ENCODE measurements around the gene PLD4. TPM values are rescaled to one million over a fixed set of nuclear protein-coding genes. Genes with fewer than 3 reads are reported as not detected.

PLD4 gene
- total and polyA plus RNA-seq, 2 experiments from 2014 or later: not detected

DNA sequence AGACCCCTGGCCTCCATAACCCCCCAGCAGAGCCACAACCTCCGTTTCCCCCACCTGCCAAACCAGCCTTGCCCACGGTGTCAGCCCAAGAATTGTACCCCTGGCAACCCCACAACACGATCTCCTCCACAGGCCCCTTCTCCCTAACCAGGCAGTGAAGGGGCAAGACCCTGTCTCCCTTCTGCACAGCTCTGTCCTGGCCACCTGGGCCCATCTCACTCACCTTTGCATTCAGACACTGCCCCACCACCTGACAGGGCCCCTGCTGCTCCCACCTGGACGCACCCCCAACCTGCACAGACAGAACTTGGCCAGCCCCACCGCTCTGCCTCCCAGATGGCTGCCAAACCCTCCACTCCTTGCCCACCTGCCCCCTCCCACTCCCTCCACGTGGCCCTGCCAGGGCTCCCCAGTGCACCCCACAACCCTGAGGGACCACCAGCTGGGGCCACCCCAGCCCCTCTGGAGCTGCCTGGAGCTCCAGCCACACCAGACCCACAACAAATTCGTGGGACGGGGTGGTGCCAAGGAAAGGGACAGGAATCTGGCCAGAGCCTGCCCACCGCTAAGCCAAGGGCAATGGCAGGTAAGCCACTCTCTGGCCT lies 41.7 kb downstream of the PLD4 start:
- Histone ChIP-seq H4K20me1 (replicated peaks; ENCODE audit: insufficient read depth) (no peaks in the 10 kb centered on the region), H3K4me2 (no peak overlapping the region), H2AFZ (no peak overlapping the region), H3K4me1 (ENCODE audit: insufficient read depth) (peaks cover 13% of the 10 kb centered on the region; the same call in 1 of the 2 replicates), H3K27me3 (ENCODE audit: insufficient read depth) (no peaks in the 10 kb centered on the region), H3K9me2 (ENCODE audit: insufficient read depth) (no peaks in the 10 kb centered on the region), H3K4me3 (no peak overlapping the region), H3K79me2 (replicated peaks; ENCODE audit: insufficient read depth) (no peaks in the 10 kb centered on the region), H3F3A (replicated peaks; ENCODE audit: low read depth) (no peaks in the 10 kb centered on the region), H3K27ac (ENCODE audit: low read depth) (no peak overlapping the region), H3K36me3 (ENCODE audit: insufficient read depth) (no peaks in the 10 kb centered on the region)
- ATAC-seq (no peak), DNase-seq (ENCODE audit: low spot score) (no peak)
- H3K4me3 Mint-ChIP-seq: no peak overlapping the region
- H3K4me1 Mint-ChIP-seq: peaks cover 10% of the 10 kb centered on the region; the same call in 2 of the 3 replicates
- TF ChIP-seq, protein P1, sequence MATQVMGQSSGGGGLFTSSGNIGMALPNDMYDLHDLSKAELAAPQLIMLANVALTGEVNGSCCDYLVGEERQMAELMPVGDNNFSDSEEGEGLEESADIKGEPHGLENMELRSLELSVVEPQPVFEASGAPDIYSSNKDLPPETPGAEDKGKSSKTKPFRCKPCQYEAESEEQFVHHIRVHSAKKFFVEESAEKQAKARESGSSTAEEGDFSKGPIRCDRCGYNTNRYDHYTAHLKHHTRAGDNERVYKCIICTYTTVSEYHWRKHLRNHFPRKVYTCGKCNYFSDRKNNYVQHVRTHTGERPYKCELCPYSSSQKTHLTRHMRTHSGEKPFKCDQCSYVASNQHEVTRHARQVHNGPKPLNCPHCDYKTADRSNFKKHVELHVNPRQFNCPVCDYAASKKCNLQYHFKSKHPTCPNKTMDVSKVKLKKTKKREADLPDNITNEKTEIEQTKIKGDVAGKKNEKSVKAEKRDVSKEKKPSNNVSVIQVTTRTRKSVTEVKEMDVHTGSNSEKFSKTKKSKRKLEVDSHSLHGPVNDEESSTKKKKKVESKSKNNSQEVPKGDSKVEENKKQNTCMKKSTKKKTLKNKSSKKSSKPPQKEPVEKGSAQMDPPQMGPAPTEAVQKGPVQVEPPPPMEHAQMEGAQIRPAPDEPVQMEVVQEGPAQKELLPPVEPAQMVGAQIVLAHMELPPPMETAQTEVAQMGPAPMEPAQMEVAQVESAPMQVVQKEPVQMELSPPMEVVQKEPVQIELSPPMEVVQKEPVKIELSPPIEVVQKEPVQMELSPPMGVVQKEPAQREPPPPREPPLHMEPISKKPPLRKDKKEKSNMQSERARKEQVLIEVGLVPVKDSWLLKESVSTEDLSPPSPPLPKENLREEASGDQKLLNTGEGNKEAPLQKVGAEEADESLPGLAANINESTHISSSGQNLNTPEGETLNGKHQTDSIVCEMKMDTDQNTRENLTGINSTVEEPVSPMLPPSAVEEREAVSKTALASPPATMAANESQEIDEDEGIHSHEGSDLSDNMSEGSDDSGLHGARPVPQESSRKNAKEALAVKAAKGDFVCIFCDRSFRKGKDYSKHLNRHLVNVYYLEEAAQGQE (IDR thresholded peaks at IDR 0.05; ENCODE audit: unreplicated experiment): no peak
- no peak for TF ChIP-seq STAT1 (IDR thresholded peaks at IDR 0.05; ENCODE audit: unreplicated experiment)
- H3K36me3 Mint-ChIP-seq (ENCODE audit: low read depth): no peaks in the 10 kb centered on the region
- no peak overlapping the region for H3K27ac Mint-ChIP-seq
- H3K9me3 Mint-ChIP-seq: no peaks in the 10 kb centered on the region
- H3K27me3 Mint-ChIP-seq (ENCODE audit: insufficient read depth, low read depth, poor library complexity): peaks cover 15% of the 10 kb centered on the region

DNA sequence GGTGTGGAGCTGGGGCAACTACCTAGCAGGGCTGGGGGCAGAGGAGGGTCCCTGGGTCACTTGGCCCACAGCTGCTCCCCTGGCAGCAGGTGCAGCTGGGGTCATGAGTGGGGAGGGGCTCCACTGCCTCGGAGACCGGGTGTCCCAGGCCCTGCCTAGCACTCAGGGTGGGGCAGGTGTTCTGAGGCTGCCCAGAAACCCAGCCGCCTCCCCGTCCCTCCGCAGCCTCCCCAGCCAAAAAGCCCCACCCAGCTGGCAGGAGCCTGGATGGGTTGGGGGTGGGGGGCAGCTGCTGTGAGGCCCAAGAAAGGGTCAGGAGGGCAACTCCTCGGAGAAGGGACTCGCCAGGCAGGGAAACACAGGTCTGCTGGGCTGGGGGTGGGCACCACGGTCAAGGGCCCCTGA lies 42.3 kb downstream of the PLD4 start:
- Mint-ChIP-seq H3K9me3 (no peaks in the 10 kb centered on the region), H3K36me3 (ENCODE audit: low read depth) (no peaks in the 10 kb centered on the region), H3K4me1 (peaks cover 10% of the 10 kb centered on the region; the same call in 2 of the 3 replicates), H3K4me3 (peak overlapping the region; percentile 68; the same call in 2 of the 3 replicates), H3K27ac (no peak overlapping the region), H3K27me3 (ENCODE audit: insufficient read depth, low read depth, poor library complexity) (peaks cover 15% of the 10 kb centered on the region)
- ATAC-seq (no peak), DNase-seq (ENCODE audit: low spot score) (no peak)
- Histone ChIP-seq H3K4me1 (ENCODE audit: insufficient read depth) (peaks cover 13% of the 10 kb centered on the region; the same call in 1 of the 2 replicates), H4K20me1 (replicated peaks; ENCODE audit: insufficient read depth) (no peaks in the 10 kb centered on the region), H3K9me2 (ENCODE audit: insufficient read depth) (no peaks in the 10 kb centered on the region), H3K27me3 (ENCODE audit: insufficient read depth) (no peaks in the 10 kb centered on the region), H3K79me2 (replicated peaks; ENCODE audit: insufficient read depth) (no peaks in the 10 kb centered on the region), H2AFZ (peak overlapping the region; percentile 97), H3K27ac (ENCODE audit: low read depth) (no peak overlapping the region), H3F3A (replicated peaks; ENCODE audit: low read depth) (no peaks in the 10 kb centered on the region), H3K4me3 (peak overlapping the region; percentile 61), H3K4me2 (peak overlapping the region; percentile 89; the same call in 1 of the 2 replicates), H3K36me3 (ENCODE audit: insufficient read depth) (no peaks in the 10 kb centered on the region)
- TF ChIP-seq CREB1 (CRISPR knock-in tag; IDR thresholded peaks at IDR 0.05; ENCODE audit: low read depth) (no peak), JUNB (IDR thresholded peaks at IDR 0.05; ENCODE audit: unreplicated experiment) (no peak), POLR2AphosphoS5 (IDR thresholded peaks at IDR 0.05; ENCODE audit: low read depth) (no peak), ZNF331 (CRISPR knock-in tag; IDR thresholded peaks at IDR 0.05; ENCODE audit: low read depth) (no peak), EZH2 (IDR thresholded peaks at IDR 0.05; ENCODE audit: low read depth, unreplicated experiment) (no peak), STAT1 (IDR thresholded peaks at IDR 0.05; ENCODE audit: unreplicated experiment) (no peak), EZH2phosphoT487 (IDR thresholded peaks at IDR 0.05; ENCODE audit: unreplicated experiment) (no peak), ZNF114 (CRISPR knock-in tag; IDR thresholded peaks at IDR 0.05) (no peak)
- TF ChIP-seq, protein P2, sequence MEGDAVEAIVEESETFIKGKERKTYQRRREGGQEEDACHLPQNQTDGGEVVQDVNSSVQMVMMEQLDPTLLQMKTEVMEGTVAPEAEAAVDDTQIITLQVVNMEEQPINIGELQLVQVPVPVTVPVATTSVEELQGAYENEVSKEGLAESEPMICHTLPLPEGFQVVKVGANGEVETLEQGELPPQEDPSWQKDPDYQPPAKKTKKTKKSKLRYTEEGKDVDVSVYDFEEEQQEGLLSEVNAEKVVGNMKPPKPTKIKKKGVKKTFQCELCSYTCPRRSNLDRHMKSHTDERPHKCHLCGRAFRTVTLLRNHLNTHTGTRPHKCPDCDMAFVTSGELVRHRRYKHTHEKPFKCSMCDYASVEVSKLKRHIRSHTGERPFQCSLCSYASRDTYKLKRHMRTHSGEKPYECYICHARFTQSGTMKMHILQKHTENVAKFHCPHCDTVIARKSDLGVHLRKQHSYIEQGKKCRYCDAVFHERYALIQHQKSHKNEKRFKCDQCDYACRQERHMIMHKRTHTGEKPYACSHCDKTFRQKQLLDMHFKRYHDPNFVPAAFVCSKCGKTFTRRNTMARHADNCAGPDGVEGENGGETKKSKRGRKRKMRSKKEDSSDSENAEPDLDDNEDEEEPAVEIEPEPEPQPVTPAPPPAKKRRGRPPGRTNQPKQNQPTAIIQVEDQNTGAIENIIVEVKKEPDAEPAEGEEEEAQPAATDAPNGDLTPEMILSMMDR (conservative IDR thresholded peaks at IDR 0.05; ENCODE audit: low read depth in 2 of 2): no peak
- TF ChIP-seq, protein P3, sequence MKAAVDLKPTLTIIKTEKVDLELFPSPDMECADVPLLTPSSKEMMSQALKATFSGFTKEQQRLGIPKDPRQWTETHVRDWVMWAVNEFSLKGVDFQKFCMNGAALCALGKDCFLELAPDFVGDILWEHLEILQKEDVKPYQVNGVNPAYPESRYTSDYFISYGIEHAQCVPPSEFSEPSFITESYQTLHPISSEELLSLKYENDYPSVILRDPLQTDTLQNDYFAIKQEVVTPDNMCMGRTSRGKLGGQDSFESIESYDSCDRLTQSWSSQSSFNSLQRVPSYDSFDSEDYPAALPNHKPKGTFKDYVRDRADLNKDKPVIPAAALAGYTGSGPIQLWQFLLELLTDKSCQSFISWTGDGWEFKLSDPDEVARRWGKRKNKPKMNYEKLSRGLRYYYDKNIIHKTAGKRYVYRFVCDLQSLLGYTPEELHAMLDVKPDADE (IDR thresholded peaks at IDR 0.05): no peak
